ENCODE results near the gene P3H3. TPM values are rescaled to one million over a fixed set of nuclear protein-coding genes. Genes with fewer than 3 reads are reported as not detected.
"Not testable (repeated sequence)": the region's sequence is repeated elsewhere in the genome, so short reads cannot be mapped to it uniquely, and the experiment has no call there.

P3H3 gene
- total RNA-seq, 4 donors from 2014 or later, result 0.66 to 4.7 (median 1.5) TPM

- ATAC-seq (peak; percentile 23 to 40), DNase-seq (peak; percentile 58 to 82)
- Histone ChIP-seq H3K4me1 (peaks cover 38 to 39% of the 10 kb centered on the region in 2 donors), H3K36me3 (peaks cover 0 to 42% of the 10 kb centered on the region in 2 donors), H3K9me3 (no peaks in the 10 kb centered on the region), H3K27me3 (no peaks in the 10 kb centered on the region), H3K27ac (peak overlapping the region; percentile 93 to 100 (median 99)), H3K4me3 (peak overlapping the region; percentile 74 to 99 (median 91))
- intact Hi-C loops (cut with DNase I; ENCODE audit: low total_unique reads), result loop anchor here (1.0 to 5.0 kb wide), 4 partner anchors 22 to 149 kb away; partner anchors contain the start of genes C12orf57, LPCAT3 and RNU7-1
- in situ Hi-C loops (cut with MboI; ENCODE audit: low sequenced_read_pairs in 4 of 4), result no loop called here
- TF ChIP-seq, protein P1, sequence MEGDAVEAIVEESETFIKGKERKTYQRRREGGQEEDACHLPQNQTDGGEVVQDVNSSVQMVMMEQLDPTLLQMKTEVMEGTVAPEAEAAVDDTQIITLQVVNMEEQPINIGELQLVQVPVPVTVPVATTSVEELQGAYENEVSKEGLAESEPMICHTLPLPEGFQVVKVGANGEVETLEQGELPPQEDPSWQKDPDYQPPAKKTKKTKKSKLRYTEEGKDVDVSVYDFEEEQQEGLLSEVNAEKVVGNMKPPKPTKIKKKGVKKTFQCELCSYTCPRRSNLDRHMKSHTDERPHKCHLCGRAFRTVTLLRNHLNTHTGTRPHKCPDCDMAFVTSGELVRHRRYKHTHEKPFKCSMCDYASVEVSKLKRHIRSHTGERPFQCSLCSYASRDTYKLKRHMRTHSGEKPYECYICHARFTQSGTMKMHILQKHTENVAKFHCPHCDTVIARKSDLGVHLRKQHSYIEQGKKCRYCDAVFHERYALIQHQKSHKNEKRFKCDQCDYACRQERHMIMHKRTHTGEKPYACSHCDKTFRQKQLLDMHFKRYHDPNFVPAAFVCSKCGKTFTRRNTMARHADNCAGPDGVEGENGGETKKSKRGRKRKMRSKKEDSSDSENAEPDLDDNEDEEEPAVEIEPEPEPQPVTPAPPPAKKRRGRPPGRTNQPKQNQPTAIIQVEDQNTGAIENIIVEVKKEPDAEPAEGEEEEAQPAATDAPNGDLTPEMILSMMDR (IDR thresholded peaks at IDR 0.05 in 4 of 5, conservative IDR thresholded peaks at IDR 0.05 in 1 of 5), result peak; percentile 81 to 92 (median 90)
- TF ChIP-seq POLR2A (IDR thresholded peaks at IDR 0.05), result no peak
These were observed 41.1 kb downstream of the P3H3 start for GRCh38 chr12:6869049-6870021.

DNA sequence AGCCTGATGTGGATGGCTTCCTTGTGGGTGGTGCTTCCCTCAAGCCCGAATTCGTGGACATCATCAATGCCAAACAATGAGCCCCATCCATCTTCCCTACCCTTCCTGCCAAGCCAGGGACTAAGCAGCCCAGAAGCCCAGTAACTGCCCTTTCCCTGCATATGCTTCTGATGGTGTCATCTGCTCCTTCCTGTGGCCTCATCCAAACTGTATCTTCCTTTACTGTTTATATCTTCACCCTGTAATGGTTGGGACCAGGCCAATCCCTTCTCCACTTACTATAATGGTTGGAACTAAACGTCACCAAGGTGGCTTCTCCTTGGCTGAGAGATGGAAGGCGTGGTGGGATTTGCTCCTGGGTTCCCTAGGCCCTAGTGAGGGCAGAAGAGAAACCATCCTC is 42.1 kb downstream of the P3H3 start:
- Histone ChIP-seq H3K4me1 (peaks cover 38 to 39% of the 10 kb centered on the region in 2 donors), H3K27ac (peak overlapping the region in 2 of 4 donors; percentile 93 to 100), H3K36me3 (peaks cover 0 to 32% of the 10 kb centered on the region in 2 donors)
- H3K27me3 ChIP-seq; DNase-seq; H3K9me3 ChIP-seq; ATAC-seq; H3K4me3 ChIP-seq; in situ Hi-C loops (cut with MboI; ENCODE audit: low sequenced_read_pairs in 4 of 4): not testable (repeated sequence)
- intact Hi-C loops (cut with DNase I; ENCODE audit: low total_unique reads), result loop anchor here (5.0 kb wide), 1 partner anchor 92 kb away; no protein-coding TSS in a partner anchor

- peak overlapping the region in 3 of 4 donors; percentile 84 to 96 (median 91) for H3K4me3 ChIP-seq
- in situ Hi-C loops (cut with MboI; ENCODE audit: low sequenced_read_pairs in 4 of 4) (no loop called here), intact Hi-C loops (cut with DNase I; ENCODE audit: low total_unique reads) (loop anchor here (5.0 kb wide), 1 partner anchor 91 kb away; no protein-coding TSS in a partner anchor)
- ATAC-seq (no peak), DNase-seq (no peak)
- H3K27ac ChIP-seq, result peak overlapping the region; percentile 82 to 100 (median 90)
- TF ChIP-seq POLR2A (IDR thresholded peaks at IDR 0.05), result no peak
- H3K4me1 ChIP-seq, result peaks cover 38 to 39% of the 10 kb centered on the region in 2 donors
- H3K27me3 ChIP-seq, result no peaks in the 10 kb centered on the region
- no peaks in the 10 kb centered on the region for H3K9me3 ChIP-seq
- H3K36me3 ChIP-seq, result peaks cover 0 to 27% of the 10 kb centered on the region in 2 donors
These were observed 43.1 kb downstream of the P3H3 start for GRCh38 chr12:6871052-6871957.

- no peaks in the 10 kb centered on the region for H3K9me3 ChIP-seq
- peak overlapping the region; percentile 84 to 96 (median 90) for H3K4me3 ChIP-seq
- intact Hi-C loops (cut with DNase I; ENCODE audit: low total_unique reads) (loop anchor here (1.0 to 5.0 kb wide), 4 partner anchors 19 to 316 kb away; partner anchors contain the start of genes LRRC23 and PEX5), in situ Hi-C loops (cut with MboI; ENCODE audit: low sequenced_read_pairs in 4 of 4) (no loop called here)
- peak overlapping the region; percentile 82 to 100 (median 90) for H3K27ac ChIP-seq
- ATAC-seq (peak; percentile 55 to 56), DNase-seq (peak; percentile 64 to 76)
- peaks cover 31 to 32% of the 10 kb centered on the region in 2 donors for H3K4me1 ChIP-seq
- peaks cover 0 to 27% of the 10 kb centered on the region in 2 donors for H3K36me3 ChIP-seq
- H3K27me3 ChIP-seq, result no peaks in the 10 kb centered on the region
- TF ChIP-seq, protein P1 (IDR thresholded peaks at IDR 0.05 in 4 of 5, conservative IDR thresholded peaks at IDR 0.05 in 1 of 5), result peak; percentile 79 to 99 (median 91)
- no peak for TF ChIP-seq POLR2A (IDR thresholded peaks at IDR 0.05)
These were observed 44.2 kb downstream of the P3H3 start for GRCh38 chr12:6872073-6873048.
